ENCODE data around the gene ITGA7. TPM values are rescaled to one million over a fixed set of nuclear protein-coding genes. Genes with fewer than 3 reads are reported as not detected.

The ITGA7 gene
- total RNA-seq, 1 experiment from 2014 or later = 14.7 TPM

- POLR2A ChIA-PET (ENCODE audit: low non-redundant PET) = no interaction called here
- CTCF ChIA-PET = interaction anchor here (0.6 kb wide), 1 partner anchor 12 kb away, joined by 3 read pairs; no protein-coding TSS in a partner anchor
- no TSS peak for BruUV-seq (replicated peaks)
- peaks cover 24% of the 10 kb centered on the region for H3K4me1 ChIP-seq (ENCODE audit: insufficient read depth, low read length, poor library complexity, severe bottlenecking)
- no peak overlapping the region for H3K27ac ChIP-seq (ENCODE audit: low read depth, low read length, poor library complexity, severe bottlenecking)
- H3K27me3 ChIP-seq (replicated peaks; ENCODE audit: insufficient read depth, low read depth, low read length, poor library complexity) = no peaks in the 10 kb centered on the region
- intact Hi-C loops (cut with micrococcal nuclease; ENCODE audit: unreplicated experiment) = no loop called here
- H3K36me3 ChIP-seq (ENCODE audit: insufficient read depth, low read length, poor library complexity, severe bottlenecking) = no peaks in the 10 kb centered on the region
- TF ChIP-seq CTCF (conservative IDR thresholded peaks at IDR 0.05; ENCODE audit: low read depth, low read length) = no peak
- no peak for TF ChIP-seq EZH2 (IDR thresholded peaks at IDR 0.05; ENCODE audit: borderline replicate concordance, low read depth, low read length, poor library complexity, severe bottlenecking)
- H3K4me3 ChIP-seq (ENCODE audit: low read depth, low read length, poor library complexity, severe bottlenecking) = no peak overlapping the region
- no peaks in the 10 kb centered on the region for H3K9me3 ChIP-seq (ENCODE audit: low read depth, low read length, poor library complexity, severe bottlenecking)
- no peak for DNase-seq (ENCODE audit: low spot score)
Observed at GRCh38 chr12:55713721-55714120, 6.0 kb upstream of the ITGA7 start.

GRCh38 chr12:55712700-55713415 is 5.2 kb upstream of the ITGA7 start:
- intact Hi-C loops (cut with micrococcal nuclease; ENCODE audit: unreplicated experiment) = no loop called here
- Histone ChIP-seq H3K27me3 (replicated peaks; ENCODE audit: insufficient read depth, low read depth, low read length, poor library complexity) (no peaks in the 10 kb centered on the region), H3K9me3 (ENCODE audit: low read depth, low read length, poor library complexity, severe bottlenecking) (no peaks in the 10 kb centered on the region), H3K4me3 (ENCODE audit: low read depth, low read length, poor library complexity, severe bottlenecking) (no peak overlapping the region), H3K4me1 (ENCODE audit: insufficient read depth, low read length, poor library complexity, severe bottlenecking) (peaks cover 21% of the 10 kb centered on the region), H3K27ac (ENCODE audit: low read depth, low read length, poor library complexity, severe bottlenecking) (no peak overlapping the region), H3K36me3 (ENCODE audit: insufficient read depth, low read length, poor library complexity, severe bottlenecking) (no peaks in the 10 kb centered on the region)
- ChIA-PET POLR2A (ENCODE audit: low non-redundant PET) (no interaction called here), CTCF (no interaction called here)
- no TSS peak for BruUV-seq (replicated peaks)
- TF ChIP-seq CTCF (conservative IDR thresholded peaks at IDR 0.05; ENCODE audit: low read depth, low read length) (no peak), EZH2 (IDR thresholded peaks at IDR 0.05; ENCODE audit: borderline replicate concordance, low read depth, low read length, poor library complexity, severe bottlenecking) (no peak)
- DNase-seq (ENCODE audit: low spot score) = no peak

GRCh38 chr12:55711786-55712553 is 4.3 kb upstream of the ITGA7 start:
- Histone ChIP-seq H3K36me3 (ENCODE audit: insufficient read depth, low read length, poor library complexity, severe bottlenecking) (no peaks in the 10 kb centered on the region), H3K27me3 (replicated peaks; ENCODE audit: insufficient read depth, low read depth, low read length, poor library complexity) (no peaks in the 10 kb centered on the region), H3K4me3 (ENCODE audit: low read depth, low read length, poor library complexity, severe bottlenecking) (no peak overlapping the region), H3K27ac (ENCODE audit: low read depth, low read length, poor library complexity, severe bottlenecking) (no peak overlapping the region), H3K9me3 (ENCODE audit: low read depth, low read length, poor library complexity, severe bottlenecking) (no peaks in the 10 kb centered on the region), H3K4me1 (ENCODE audit: insufficient read depth, low read length, poor library complexity, severe bottlenecking) (peaks cover 12% of the 10 kb centered on the region)
- intact Hi-C loops (cut with micrococcal nuclease; ENCODE audit: unreplicated experiment) = no loop called here
- DNase-seq (ENCODE audit: low spot score) = no peak
- no TSS peak for BruUV-seq (replicated peaks)
- CTCF ChIA-PET = interaction anchor here (0.6 kb wide), 1 partner anchor 9 kb away, joined by 3 read pairs; no protein-coding TSS in a partner anchor
- POLR2A ChIA-PET (ENCODE audit: low non-redundant PET) = no interaction called here
- TF ChIP-seq EZH2 (IDR thresholded peaks at IDR 0.05; ENCODE audit: borderline replicate concordance, low read depth, low read length, poor library complexity, severe bottlenecking) = no peak
